ENCODE data around the gene COX7A1.

Gene COX7A1

GRCh38 chr19:36112678-36113077, 39.6 kb downstream of the COX7A1 start:
- DNase-seq (ENCODE audit: low spot score): no peak

- no peak for DNase-seq (ENCODE audit: low spot score)
These were observed 41.1 kb downstream of the COX7A1 start for GRCh38 chr19:36111200-36111539.

- DNase-seq (ENCODE audit: low spot score): no peak
These were observed 41.6 kb downstream of the COX7A1 start, which contains the start of gene OVOL3 for GRCh38 chr19:36110487-36111199. OVOL3 (plus strand) TSS chr19:36111143; CDS start chr19:36111203, 60 bp downstream.

GRCh38 chr19:36108684-36109083, 43.6 kb downstream of the COX7A1 start:
- no peak for DNase-seq (ENCODE audit: low spot score)

- DNase-seq (ENCODE audit: low spot score): no peak
These were observed 45.3 kb downstream of the COX7A1 start for GRCh38 chr19:36106991-36107390.

GRCh38 chr19:36106441-36106840, 45.8 kb downstream of the COX7A1 start:
- DNase-seq (ENCODE audit: low spot score): no peak

- DNase-seq (ENCODE audit: low spot score): no peak
These were observed 48.2 kb downstream of the COX7A1 start for GRCh38 chr19:36103842-36104552.

- no peak for DNase-seq (ENCODE audit: low spot score)
These were observed 49.1 kb downstream of the COX7A1 start for GRCh38 chr19:36103040-36103626.

- DNase-seq (ENCODE audit: low spot score): no peak
These were observed 50.5 kb downstream of the COX7A1 start for GRCh38 chr19:36101550-36102327.

Measured in activated CD4-positive, alpha-beta T cell treated with anti-CD3 and anti-CD28 coated beads, Interleukin-2, Interleukin-4, amounts not matched to agents 100 ng/mL and 50 ng/mL, durations not matched to agents 16 hours and 8 hours (primary cell).